Measurements from ENCODE around the gene LDB2. TPM values are rescaled to one million over a fixed set of nuclear protein-coding genes. Genes with fewer than 3 reads are reported as not detected.

The LDB2 gene
- total RNA-seq, 4 donors from 2014 or later, result 26.4 to 62.7 (median 40.7) TPM

- no peaks in the 10 kb centered on the region for H3K36me3 ChIP-seq
- H3K27me3 ChIP-seq, result no peaks in the 10 kb centered on the region
Measured at GRCh38 chr4:16738558-16738957, 159.9 kb downstream of the LDB2 start.

GRCh38 chr4:16733509-16733908 lies 164.9 kb downstream of the LDB2 start:
- Histone ChIP-seq H3K4me1 (peaks cover 0 to 8% (median 0%) of the 10 kb centered on the region in 4 donors), H3K4me3 (no peak overlapping the region), H3K27me3 (no peaks in the 10 kb centered on the region), H3K9me3 (no peaks in the 10 kb centered on the region), H3K36me3 (no peaks in the 10 kb centered on the region), H3K27ac (no peak overlapping the region)
- no peak for DNase-seq (ENCODE audit: low spot score in 2 of 2)
- WGBS, 2 donors, result 86 to 89% methylated on average over 4 of the region's 4 CpGs
- TF ChIP-seq CTCF (IDR thresholded peaks at IDR 0.05) (no peak), POLR2A (IDR thresholded peaks at IDR 0.05) (no peak), EP300 (IDR thresholded peaks at IDR 0.05) (no peak)

More at GRCh38 chr4:16738558-16738957, 159.9 kb downstream of the LDB2 start:
- DNase-seq (ENCODE audit: low spot score in 2 of 2), result no peak
- 92 to 96% methylated on average over 1 of the region's 1 CpG for WGBS, 2 donors
- H3K4me3 ChIP-seq, result no peak overlapping the region
- no peaks in the 10 kb centered on the region for H3K9me3 ChIP-seq
- no peaks in the 10 kb centered on the region for H3K4me1 ChIP-seq
- no peak overlapping the region for H3K27ac ChIP-seq
- no peak for TF ChIP-seq EP300 (IDR thresholded peaks at IDR 0.05)
- no peak for TF ChIP-seq POLR2A (IDR thresholded peaks at IDR 0.05)
- TF ChIP-seq CTCF (IDR thresholded peaks at IDR 0.05), result no peak

GRCh38 chr4:16732741-16733140 lies 165.7 kb downstream of the LDB2 start:
- no peak for DNase-seq (ENCODE audit: low spot score in 2 of 2)
- H3K27me3 ChIP-seq, result no peaks in the 10 kb centered on the region
- no peak overlapping the region for H3K27ac ChIP-seq
- no peaks in the 10 kb centered on the region for H3K9me3 ChIP-seq
- 77 to 78% methylated on average over 6 of the region's 6 CpGs for WGBS, 2 donors
- no peaks in the 10 kb centered on the region for H3K36me3 ChIP-seq
- H3K4me1 ChIP-seq, result peaks cover 0 to 8% (median 0%) of the 10 kb centered on the region in 4 donors
- no peak overlapping the region for H3K4me3 ChIP-seq
- TF ChIP-seq EP300 (IDR thresholded peaks at IDR 0.05), result no peak
- no peak for TF ChIP-seq CTCF (IDR thresholded peaks at IDR 0.05)
- no peak for TF ChIP-seq POLR2A (IDR thresholded peaks at IDR 0.05)

GRCh38 chr4:16731776-16732380 lies 166.6 kb downstream of the LDB2 start:
- Histone ChIP-seq H3K36me3 (peaks cover 0 to 2% (median 0%) of the 10 kb centered on the region in 3 donors), H3K4me1 (peaks cover 0 to 8% (median 0%) of the 10 kb centered on the region in 4 donors), H3K4me3 (no peak overlapping the region), H3K27me3 (no peaks in the 10 kb centered on the region), H3K9me3 (no peaks in the 10 kb centered on the region), H3K27ac (no peak overlapping the region)
- TF ChIP-seq POLR2A (IDR thresholded peaks at IDR 0.05), result no peak
- TF ChIP-seq EP300 (IDR thresholded peaks at IDR 0.05), result no peak
- TF ChIP-seq CTCF (IDR thresholded peaks at IDR 0.05), result no peak
- 76 to 80% methylated on average over 3 of the region's 3 CpGs for WGBS, 2 donors
- DNase-seq (ENCODE audit: low spot score in 2 of 2), result no peak

GRCh38 chr4:16730522-16731205 lies 167.8 kb downstream of the LDB2 start:
- Histone ChIP-seq H3K4me1 (peaks cover 0 to 8% (median 0%) of the 10 kb centered on the region in 4 donors), H3K4me3 (no peak overlapping the region), H3K9me3 (no peaks in the 10 kb centered on the region), H3K27me3 (no peaks in the 10 kb centered on the region), H3K27ac (no peak overlapping the region), H3K36me3 (peaks cover 0 to 2% (median 0%) of the 10 kb centered on the region in 3 donors)
- DNase-seq (ENCODE audit: low spot score in 2 of 2), result no peak
- WGBS, 2 donors, result 70 to 77% methylated on average over 3 of the region's 3 CpGs
- no peak for TF ChIP-seq CTCF (IDR thresholded peaks at IDR 0.05)
- no peak for TF ChIP-seq EP300 (IDR thresholded peaks at IDR 0.05)
- no peak for TF ChIP-seq POLR2A (IDR thresholded peaks at IDR 0.05)

Data from tibial nerve (tissue), 4 donors.